Measurements from ENCODE around the gene MSI2. TPM values are rescaled to one million over a fixed set of nuclear protein-coding genes. Genes with fewer than 3 reads are reported as not detected.

Gene MSI2
- total RNA-seq, 2 experiments from 2014 or later: 65.7 to 71.9 TPM

DNA sequence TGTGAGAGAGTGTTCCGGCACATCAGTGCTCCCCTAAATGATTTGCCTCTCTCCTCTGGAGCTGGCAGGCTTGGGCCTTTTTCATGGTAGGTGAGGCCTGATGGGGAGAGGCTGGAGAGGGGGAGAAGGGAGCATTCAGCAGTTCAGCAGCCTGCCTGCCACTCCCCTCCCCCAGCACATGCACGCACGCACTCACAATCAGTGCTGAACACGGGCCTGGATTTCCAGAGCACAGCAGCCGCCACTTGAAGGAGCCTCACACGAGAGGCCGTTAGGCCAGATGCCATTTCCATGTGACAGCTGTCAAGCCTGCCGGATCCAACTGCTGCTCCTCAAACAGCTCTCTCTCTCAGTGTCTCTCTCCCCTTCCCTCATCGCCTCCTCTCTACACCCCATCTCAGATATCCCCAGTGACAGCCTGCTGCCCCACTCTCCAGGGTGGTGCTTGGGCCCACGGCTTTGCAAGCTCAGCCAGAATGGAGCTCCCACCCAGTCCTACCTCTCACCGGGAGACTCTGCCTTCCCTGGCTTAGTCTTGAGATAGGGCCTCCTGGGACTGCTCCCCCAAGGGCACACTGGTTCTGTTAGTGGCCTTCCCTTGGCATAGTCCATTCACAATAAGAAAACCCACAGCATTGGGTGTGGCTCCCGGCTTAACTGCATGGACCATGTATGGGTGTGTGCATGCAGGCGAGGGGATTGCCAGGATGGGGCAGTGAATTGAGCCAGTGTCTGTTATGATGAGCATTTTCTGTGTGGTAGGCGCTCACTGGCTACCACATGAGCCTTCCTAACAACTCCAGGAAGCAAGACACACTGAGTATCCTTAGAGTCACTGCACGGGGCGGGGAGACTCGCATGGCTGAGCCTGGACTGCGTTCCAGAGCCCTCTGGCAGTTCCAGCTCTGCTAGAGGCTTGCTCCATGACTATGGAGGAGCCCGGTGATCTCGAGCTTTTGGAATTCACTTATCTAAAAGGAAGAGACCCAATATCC lies 262.6 kb downstream of the MSI2 start:
- Mint-ChIP-seq H3K4me1 (ENCODE audit: low read depth) (peaks cover 17% of the 10 kb centered on the region), H3K9me3 (no peaks in the 10 kb centered on the region), H3K27ac (no peak overlapping the region), H3K4me3 (no peak overlapping the region), H3K27me3 (no peaks in the 10 kb centered on the region), H3K36me3 (no peaks in the 10 kb centered on the region)
- intact Hi-C loops (cut with micrococcal nuclease): no loop called here
- CTCF ChIA-PET: interaction anchor here (1.9 kb wide), 1 partner anchor 276 kb away, joined by 7 read pairs; no protein-coding TSS in a partner anchor
- DNase-seq: no peak
- POLR2A ChIA-PET: no interaction called here

DNA sequence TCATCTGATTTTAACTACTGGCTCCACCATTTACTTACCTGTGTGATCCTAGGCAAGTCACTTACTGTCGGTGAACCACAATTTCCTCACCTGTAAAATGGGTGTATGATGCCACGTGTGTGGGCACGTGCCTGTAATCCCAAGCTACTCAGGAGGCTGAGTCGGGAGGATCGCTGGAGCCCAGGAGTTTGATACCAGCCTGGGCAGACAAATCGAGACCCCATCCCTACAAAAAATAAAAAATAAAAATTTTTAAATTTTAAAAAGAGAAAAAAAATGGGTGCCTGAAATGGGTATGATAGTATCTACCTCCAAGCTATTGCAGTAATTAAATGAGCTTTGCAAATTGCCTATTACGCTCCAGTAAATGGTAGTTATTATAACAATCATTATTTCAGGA lies 263.5 kb downstream of the MSI2 start:
- Mint-ChIP-seq H3K4me3 (no peak overlapping the region), H3K9me3 (no peaks in the 10 kb centered on the region), H3K27me3 (no peaks in the 10 kb centered on the region), H3K27ac (no peak overlapping the region), H3K36me3 (no peaks in the 10 kb centered on the region), H3K4me1 (ENCODE audit: low read depth) (peaks cover 12% of the 10 kb centered on the region)
- no peak for DNase-seq
- ChIA-PET POLR2A (no interaction called here), CTCF (no interaction called here)
- intact Hi-C loops (cut with micrococcal nuclease): no loop called here

DNA sequence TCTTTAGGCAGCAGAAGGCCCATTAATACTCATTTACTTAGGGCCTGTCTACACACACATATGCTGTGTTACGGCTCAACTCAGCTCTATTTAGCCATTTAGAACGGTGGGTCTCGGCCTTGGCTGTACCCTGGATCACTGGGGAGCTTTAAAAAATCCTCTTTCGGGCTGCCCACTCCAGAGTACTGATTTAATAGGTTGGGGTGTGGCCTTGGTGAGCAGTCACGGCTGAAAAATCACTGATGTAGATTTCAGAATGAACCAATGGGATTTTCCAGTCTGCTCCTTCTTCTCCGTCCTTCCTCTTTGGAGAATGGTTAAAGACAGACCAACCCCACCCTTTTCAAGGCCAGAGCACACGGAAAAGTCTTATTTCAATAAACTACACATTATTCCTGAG lies 265.3 kb downstream of the MSI2 start:
- Mint-ChIP-seq H3K36me3 (no peaks in the 10 kb centered on the region), H3K4me3 (no peak overlapping the region), H3K9me3 (no peaks in the 10 kb centered on the region), H3K4me1 (ENCODE audit: low read depth) (peaks cover 9% of the 10 kb centered on the region), H3K27ac (no peak overlapping the region), H3K27me3 (no peaks in the 10 kb centered on the region)
- no peak for DNase-seq
- ChIA-PET CTCF (interaction anchor here (0.7 kb wide), 1 partner anchor 262 kb away, joined by 3 read pairs; no protein-coding TSS in a partner anchor), POLR2A (no interaction called here)
- intact Hi-C loops (cut with micrococcal nuclease): no loop called here

DNA sequence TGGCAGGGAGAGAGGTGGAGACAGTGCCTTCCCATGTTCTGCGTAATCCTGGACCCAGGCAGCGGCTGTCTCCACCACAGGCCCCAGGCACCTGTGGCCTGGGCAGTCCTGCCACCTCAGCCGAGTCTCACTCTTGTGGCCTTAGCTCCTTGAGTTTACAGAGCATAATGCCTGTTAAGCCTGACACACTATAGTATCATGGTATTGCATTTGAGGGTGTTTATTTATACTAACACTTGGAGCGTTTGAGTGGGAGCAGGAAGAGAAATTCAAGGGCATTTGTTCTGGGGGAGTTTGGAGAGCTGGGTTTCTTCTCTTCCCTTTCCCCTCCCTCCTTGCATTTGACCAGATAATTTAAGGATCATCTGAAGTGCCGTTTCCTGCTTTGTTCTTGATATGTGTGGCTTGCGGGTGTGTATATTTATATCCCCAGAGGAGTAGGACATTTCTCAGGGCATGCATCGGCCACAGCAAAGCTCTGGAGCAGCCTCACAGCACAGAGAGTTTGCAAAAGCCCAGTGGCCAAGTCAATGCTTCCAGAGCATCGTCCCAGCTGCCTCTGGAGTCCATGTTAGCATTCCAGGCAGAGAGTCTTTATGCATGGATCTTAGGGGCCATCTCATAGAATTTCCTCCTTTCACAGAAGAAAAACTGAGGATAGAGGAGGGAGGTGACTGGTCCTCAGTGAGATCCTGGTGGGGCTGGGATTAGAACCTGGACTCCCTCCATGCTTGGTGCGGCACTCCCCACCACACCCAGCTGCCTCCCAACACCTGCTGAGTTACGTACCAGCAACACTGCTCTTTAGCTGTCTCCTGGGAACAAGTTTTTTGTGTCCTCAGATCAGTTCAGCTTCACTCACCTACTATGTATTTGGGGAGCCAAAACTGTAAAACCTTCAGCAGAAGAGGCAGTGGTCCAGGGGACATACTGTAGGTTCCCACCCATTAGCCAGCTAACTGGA lies 266.0 kb downstream of the MSI2 start:
- Mint-ChIP-seq H3K9me3 (no peaks in the 10 kb centered on the region), H3K4me3 (no peak overlapping the region), H3K4me1 (ENCODE audit: low read depth) (peaks cover 9% of the 10 kb centered on the region), H3K36me3 (no peaks in the 10 kb centered on the region), H3K27me3 (no peaks in the 10 kb centered on the region), H3K27ac (no peak overlapping the region)
- DNase-seq: no peak
- POLR2A ChIA-PET: no interaction called here
- CTCF ChIA-PET: interaction anchor here (0.7 kb wide), 1 partner anchor 261 kb away, joined by 3 read pairs; no protein-coding TSS in a partner anchor
- intact Hi-C loops (cut with micrococcal nuclease): no loop called here

DNA sequence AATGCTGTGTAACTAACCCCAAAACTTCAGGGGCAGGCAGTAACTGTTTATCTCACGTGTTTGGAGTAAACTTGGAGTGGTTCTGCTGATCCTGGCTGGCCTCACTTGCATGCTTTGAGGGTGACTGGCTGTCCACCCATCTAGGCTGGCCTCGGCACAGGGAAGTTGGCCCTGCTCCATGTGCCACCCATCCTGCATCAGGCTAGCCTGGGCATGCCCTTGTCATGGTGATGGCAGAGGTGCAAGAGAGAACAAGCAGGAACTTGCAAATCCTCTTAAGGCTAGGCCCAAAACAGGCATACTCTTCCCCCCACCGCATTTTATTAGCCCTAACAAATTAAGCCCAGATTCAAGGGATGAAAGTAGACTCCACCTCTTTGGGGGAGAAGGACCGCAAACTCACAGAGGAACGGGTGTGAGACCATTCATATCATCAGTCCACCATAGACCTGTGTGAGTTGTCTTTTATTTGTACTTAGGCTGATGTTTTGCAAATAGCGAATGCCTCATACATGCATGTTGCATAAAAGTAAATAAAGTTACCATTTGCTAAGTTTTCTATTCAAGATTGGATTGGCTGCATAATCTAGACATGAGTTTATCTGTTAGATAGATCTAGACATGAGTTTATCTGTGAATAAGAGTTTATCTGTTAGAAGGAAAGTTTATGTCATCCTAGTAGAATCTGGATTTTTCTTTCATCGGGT lies 267.8 kb downstream of the MSI2 start:
- no peak overlapping the region for H3K4me3 Mint-ChIP-seq

DNA sequence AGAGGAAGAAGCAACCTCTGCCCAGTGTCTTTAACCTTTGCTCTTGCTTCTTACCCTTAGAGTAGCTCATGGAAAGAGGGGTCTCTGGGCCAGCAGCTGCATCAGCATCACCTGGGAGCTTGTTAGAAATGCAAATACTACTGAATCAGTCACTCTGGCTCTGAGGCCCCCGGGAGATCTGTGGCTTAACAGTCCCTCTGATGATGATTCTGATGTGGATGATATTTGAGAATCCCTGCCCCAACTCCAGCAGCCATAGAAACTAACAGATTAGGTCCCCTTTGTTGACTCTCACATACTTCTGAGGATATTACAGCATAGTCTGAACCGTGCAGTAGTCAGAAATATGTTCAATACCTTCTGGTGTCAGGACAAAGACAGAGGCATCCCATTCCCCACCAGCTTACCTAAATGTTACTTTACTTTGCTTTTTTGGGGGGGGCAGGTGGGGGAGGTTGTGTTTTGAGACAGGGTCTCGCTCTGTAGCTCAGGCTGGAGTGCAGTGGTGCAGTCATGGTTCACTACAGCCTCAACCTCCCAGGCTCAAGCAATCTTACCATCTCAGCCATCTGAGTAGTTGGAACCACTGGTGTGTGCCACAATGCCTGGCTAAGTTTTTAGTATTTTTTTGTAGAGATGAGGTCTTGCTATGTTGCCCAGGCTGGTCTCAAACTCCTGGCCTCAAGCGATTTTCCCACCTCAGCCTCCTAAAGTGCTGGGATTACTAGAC lies 268.7 kb downstream of the MSI2 start:
- H3K36me3 Mint-ChIP-seq: no peaks in the 10 kb centered on the region

More for the DNA sequence above, 267.8 kb downstream of the MSI2 start:
- Mint-ChIP-seq H3K4me1 (ENCODE audit: low read depth) (peaks cover 9% of the 10 kb centered on the region), H3K27me3 (no peaks in the 10 kb centered on the region), H3K9me3 (no peaks in the 10 kb centered on the region), H3K36me3 (no peaks in the 10 kb centered on the region), H3K27ac (no peak overlapping the region)
- ChIA-PET POLR2A (interaction anchor here (1.0 kb wide), 1 partner anchor 55 kb away, joined by 3 read pairs; no protein-coding TSS in a partner anchor), CTCF (interaction anchor here (1.7 kb wide), 1 partner anchor 281 kb away, joined by 6 read pairs; no protein-coding TSS in a partner anchor)
- no peak for DNase-seq
- intact Hi-C loops (cut with micrococcal nuclease): no loop called here

DNA sequence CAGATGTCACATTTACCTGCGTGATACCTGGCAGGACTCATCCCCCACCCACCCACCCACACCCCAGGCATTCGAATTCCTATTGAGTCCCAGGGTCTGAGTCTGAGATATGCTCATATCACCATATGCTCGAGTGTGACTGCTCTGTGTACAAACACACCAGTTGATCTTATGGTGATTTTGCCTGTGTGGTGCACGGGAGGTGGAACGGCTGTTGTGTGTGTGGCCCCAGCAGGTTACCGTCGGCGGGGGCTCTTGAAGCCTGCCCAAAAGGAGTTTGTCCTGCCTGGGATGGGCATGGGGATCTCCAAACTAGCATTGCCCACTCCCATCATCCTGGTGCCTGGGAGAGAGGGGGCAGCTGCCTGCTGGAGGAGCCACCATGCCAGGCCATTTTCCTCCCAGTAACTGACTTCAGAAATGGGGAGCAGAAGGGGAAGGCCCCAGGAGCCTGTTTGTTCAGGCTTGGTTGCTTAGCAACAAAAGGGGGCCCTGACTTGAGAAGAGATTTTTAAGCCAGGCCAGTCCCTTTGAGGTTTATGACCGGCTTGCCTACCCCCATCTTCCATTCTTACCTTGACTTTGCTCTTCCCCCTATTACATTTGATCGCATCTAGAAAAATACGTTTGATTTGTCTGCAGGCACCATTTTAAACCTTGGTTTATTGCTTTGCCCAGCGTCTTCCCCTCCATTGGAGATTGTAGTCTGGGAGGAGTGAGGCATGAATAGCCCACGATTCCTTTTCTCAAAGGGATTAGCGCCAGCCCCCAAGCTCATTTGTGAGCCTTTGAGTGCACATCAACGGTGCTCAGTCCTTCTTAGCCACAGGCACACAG lies 271.1 kb downstream of the MSI2 start:
- ChIA-PET CTCF (interaction anchor here (1.1 kb wide), 1 partner anchor 284 kb away, joined by 6 read pairs; no protein-coding TSS in a partner anchor), POLR2A (interaction anchor here (1.5 kb wide), 1 partner anchor 19 kb away, joined by 3 read pairs; no protein-coding TSS in a partner anchor)
- Mint-ChIP-seq H3K4me1 (ENCODE audit: low read depth) (peaks cover 26% of the 10 kb centered on the region), H3K9me3 (no peaks in the 10 kb centered on the region), H3K27ac (no peak overlapping the region), H3K4me3 (no peak overlapping the region), H3K27me3 (no peaks in the 10 kb centered on the region), H3K36me3 (no peaks in the 10 kb centered on the region)
- intact Hi-C loops (cut with micrococcal nuclease): no loop called here
- no peak for DNase-seq

More for the DNA sequence above, 268.7 kb downstream of the MSI2 start:
- no peak overlapping the region for H3K4me3 Mint-ChIP-seq
- ChIA-PET POLR2A (no interaction called here), CTCF (interaction anchor here (1.7 kb wide), 1 partner anchor 282 kb away, joined by 6 read pairs; no protein-coding TSS in a partner anchor)
- H3K27me3 Mint-ChIP-seq: no peaks in the 10 kb centered on the region
- no peaks in the 10 kb centered on the region for H3K9me3 Mint-ChIP-seq
- H3K27ac Mint-ChIP-seq: no peak overlapping the region
- intact Hi-C loops (cut with micrococcal nuclease): no loop called here
- DNase-seq: no peak
- peaks cover 15% of the 10 kb centered on the region for H3K4me1 Mint-ChIP-seq (ENCODE audit: low read depth)

DNA sequence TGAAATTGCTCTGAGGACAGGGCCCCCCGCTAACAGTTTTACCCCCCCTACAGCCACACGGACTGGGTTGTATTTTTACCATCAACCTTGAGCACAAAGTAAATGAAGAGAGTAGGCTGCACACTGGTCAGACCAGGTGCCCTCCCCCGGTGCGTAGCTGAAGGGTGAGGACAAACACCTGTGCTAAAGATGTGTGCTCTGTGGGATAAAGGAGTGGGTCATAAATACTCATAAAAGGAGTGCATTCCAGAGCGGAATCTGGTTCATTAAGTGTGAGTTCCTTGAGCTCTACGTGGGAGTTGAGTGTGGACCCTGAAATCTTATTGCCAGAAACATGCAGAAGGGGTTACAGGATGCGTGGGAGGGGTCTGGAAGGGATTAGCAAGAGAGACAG lies 271.7 kb downstream of the MSI2 start:
- Mint-ChIP-seq H3K27me3 (no peaks in the 10 kb centered on the region), H3K27ac (no peak overlapping the region), H3K9me3 (no peaks in the 10 kb centered on the region), H3K36me3 (no peaks in the 10 kb centered on the region), H3K4me3 (no peak overlapping the region), H3K4me1 (ENCODE audit: low read depth) (peaks cover 26% of the 10 kb centered on the region)
- intact Hi-C loops (cut with micrococcal nuclease): no loop called here
- CTCF ChIA-PET: no interaction called here
- no peak for DNase-seq
- POLR2A ChIA-PET: interaction anchor here (0.6 kb wide), 1 partner anchor 53 kb away, joined by 3 read pairs; no protein-coding TSS in a partner anchor

DNA sequence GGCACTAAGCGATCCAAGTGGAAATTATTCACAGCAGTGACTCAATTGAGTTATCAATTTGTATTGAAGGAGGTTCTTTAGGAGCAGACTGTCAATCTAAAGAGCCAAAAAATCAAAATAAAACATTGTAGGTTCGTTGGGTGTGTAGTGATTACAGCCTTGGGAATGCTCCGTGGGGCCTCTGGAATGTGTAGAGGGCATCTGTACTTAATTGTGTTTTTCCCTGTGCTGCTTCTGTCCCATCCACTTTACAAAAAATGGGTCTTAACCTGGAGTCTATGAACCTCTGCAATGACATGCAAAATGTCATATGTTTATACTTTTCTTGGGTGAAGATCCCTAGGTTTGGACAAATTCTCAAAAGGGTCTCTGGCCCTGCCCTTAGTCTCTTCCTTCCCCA lies 273.7 kb downstream of the MSI2 start:
- Mint-ChIP-seq H3K36me3 (no peaks in the 10 kb centered on the region), H3K4me1 (ENCODE audit: low read depth) (peaks cover 19% of the 10 kb centered on the region), H3K4me3 (no peak overlapping the region), H3K9me3 (no peaks in the 10 kb centered on the region), H3K27ac (no peak overlapping the region), H3K27me3 (no peaks in the 10 kb centered on the region)
- POLR2A ChIA-PET: no interaction called here
- intact Hi-C loops (cut with micrococcal nuclease): no loop called here
- no peak for DNase-seq
- CTCF ChIA-PET: no interaction called here

DNA sequence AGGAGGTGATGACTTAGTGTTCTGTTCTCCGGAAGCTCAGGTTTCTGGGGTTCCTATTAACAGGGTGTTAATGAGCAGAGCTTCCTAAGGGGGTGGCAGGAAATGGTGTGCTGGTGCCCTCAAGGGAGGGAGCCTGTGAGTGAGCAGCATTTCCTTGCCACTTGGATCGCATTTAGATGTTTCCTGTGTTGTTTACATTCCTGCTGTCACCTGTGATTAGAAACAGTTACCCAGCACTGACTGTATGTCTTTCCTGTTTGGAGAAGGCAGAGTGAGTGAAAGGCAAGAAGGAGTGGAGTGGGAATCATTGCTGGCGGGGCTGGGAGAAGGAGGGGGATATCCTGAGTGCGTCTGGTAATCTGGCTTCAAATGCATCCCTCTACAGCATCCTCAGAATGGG lies 274.2 kb downstream of the MSI2 start:
- Mint-ChIP-seq H3K27ac (no peak overlapping the region), H3K4me1 (ENCODE audit: low read depth) (peaks cover 18% of the 10 kb centered on the region), H3K4me3 (no peak overlapping the region), H3K9me3 (no peaks in the 10 kb centered on the region), H3K36me3 (no peaks in the 10 kb centered on the region), H3K27me3 (no peaks in the 10 kb centered on the region)
- intact Hi-C loops (cut with micrococcal nuclease): no loop called here
- POLR2A ChIA-PET: no interaction called here
- DNase-seq: no peak
- CTCF ChIA-PET: no interaction called here

Measured in activated CD4-positive, alpha-beta memory T cell treated with anti-CD3 and anti-CD28 coated beads for 36 hours (primary cell).